ENCODE results near the gene B4GALT2.

DNA sequence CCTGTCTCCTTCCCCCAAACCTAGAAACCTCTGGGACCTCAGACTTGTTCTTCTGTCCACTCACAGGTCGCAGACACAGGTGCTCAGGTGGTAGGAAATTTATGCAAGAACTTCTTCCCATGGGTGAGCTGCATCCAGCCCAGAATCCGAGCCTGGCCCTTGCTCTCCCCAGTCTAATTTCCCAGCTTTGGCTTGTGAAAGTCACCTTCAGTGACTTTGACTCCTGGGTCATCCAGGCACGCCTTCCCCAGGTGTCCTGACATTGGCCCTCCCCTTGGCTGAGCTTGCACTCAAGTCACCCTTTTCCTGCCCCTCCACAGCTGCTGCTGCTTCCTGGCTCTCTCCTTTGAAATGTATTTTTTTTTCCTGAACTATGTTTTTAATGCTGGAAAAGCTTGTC, 25.6 kb upstream of the B4GALT2 start:
- no peak for TF ChIP-seq POLR2A (IDR thresholded peaks at IDR 0.05)
- TF ChIP-seq, protein P1, sequence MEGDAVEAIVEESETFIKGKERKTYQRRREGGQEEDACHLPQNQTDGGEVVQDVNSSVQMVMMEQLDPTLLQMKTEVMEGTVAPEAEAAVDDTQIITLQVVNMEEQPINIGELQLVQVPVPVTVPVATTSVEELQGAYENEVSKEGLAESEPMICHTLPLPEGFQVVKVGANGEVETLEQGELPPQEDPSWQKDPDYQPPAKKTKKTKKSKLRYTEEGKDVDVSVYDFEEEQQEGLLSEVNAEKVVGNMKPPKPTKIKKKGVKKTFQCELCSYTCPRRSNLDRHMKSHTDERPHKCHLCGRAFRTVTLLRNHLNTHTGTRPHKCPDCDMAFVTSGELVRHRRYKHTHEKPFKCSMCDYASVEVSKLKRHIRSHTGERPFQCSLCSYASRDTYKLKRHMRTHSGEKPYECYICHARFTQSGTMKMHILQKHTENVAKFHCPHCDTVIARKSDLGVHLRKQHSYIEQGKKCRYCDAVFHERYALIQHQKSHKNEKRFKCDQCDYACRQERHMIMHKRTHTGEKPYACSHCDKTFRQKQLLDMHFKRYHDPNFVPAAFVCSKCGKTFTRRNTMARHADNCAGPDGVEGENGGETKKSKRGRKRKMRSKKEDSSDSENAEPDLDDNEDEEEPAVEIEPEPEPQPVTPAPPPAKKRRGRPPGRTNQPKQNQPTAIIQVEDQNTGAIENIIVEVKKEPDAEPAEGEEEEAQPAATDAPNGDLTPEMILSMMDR (IDR thresholded peaks at IDR 0.05), result no peak
